GM19463 (cell line): Measurements from ENCODE around the gene POTEC.
"Not testable (repeated sequence)": the region's sequence is repeated elsewhere in the genome, so short reads cannot be mapped to it uniquely, and the experiment has no call there.

Experiments used
- ATAC-seq: cut with Tn5 transposase; IDR thresholded peaks from one replicate; pipeline ENCODE4 v1.9.1; 2021; ENCODE audit warnings: mild to moderate bottlenecking, moderate library complexity; ENCODE audit not compliant: unreplicated experiment

The POTEC gene

DNA sequence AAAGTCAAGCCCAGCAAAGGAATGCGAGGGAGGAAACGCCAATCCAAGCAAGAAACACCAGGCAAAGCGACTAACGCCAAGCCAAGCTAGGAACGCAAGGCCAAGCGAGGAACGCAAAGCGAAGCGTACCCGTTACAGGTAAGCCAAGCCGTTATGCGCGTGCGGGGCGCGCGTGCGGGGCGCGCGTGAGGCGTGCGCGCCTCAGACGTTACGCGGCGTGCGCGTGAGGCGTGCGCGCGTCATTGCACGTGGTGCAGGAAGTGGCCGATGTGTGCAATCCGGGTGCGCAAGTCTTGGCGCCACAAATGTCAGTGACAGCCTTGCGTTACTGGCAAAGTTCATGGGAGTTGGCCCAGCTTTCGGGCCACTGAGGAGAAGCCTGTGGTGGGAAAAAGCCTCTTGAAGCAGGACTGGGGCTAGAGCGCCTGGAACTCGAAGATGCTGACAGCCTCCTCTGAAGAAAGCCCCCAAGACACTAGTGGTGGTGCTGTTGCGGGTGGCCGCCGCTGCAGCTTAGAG lies at the start of gene POTEC:
TSS of gene POTEC (minus strand) at position 155 of the 519 bp plus-strand sequence. CDS start 454 bp downstream, outside the sequence.
- not testable (repeated sequence) for ATAC-seq

DNA sequence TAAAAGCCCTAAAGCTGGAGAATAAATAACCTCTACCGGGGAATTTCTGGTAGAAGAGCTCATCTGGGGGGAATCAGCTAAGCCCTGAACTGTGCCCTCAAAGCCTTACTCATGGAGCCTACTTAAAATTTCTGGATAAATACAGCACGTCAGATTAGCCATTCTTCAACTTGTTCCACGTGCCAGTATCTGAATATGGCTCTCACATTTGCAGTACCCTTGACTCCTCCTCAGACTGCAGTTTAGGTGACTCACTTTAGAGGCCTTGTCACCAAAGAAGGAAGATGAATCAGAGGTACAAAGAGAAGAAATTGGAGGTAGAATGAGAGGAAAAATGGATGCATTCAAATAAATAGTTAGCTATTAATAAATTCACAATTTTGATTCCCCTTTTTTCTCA lies 34.6 kb upstream of the POTEC start:
- ATAC-seq: no peak

DNA sequence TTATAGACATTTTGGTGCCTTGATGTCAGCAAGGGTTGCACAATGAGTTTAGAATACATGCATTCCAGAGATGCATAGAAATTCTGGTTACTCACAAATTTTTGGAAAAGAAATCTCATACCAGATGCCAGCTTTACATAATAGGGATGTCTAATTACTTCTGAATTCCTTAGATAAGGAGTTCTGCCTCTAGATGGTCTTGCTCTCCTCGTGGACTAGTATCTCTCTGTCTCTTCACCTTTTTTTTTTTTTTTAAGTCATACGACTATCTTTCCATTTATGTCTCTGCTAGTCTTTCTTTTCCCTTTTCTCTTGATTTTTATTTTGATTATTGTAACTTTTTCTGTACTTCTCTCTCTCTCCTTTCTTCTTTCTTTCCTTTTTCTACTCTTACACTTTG lies 16.1 kb upstream of the POTEC start:
- ATAC-seq: not testable (repeated sequence)

DNA sequence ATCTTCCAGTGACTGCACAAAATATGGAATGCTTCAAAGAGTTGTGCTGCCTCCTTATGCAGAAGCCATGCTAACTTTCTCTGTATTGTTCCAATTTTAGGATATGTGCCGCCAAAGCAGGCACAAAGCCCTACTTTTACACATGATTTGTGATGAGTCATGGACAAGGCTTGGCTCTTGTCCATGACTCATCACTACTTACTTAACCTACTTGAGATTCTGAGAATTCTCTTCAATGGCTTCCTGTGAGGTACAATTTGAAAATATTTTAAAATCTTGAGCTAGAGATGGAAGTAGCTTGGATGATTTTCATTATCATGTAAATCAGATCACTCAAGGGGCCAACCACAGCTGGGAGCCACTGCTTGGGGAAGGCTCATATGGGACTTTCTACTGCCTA lies 11.7 kb downstream of the POTEC start:
- ATAC-seq: not testable (repeated sequence)

DNA sequence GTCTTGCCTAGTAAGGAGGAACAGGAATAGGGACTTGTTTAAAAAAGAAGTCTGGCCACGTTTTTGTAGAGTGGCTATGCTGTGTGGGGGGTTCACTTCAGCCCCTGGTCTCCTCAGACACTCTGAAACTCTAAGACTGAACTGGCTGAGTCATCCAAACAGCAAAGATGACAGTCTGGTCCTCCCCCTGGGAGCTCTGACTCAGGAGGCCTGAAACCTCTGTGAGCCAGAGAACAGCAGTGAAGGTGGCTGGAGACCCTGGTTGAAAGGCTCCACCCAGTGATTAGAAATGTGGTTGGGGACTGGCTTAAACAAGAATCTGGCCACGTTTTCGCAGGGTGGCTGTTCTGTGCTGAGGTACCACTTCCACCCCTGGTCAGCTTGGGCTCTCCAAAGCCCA lies 32.7 kb downstream of the POTEC start:
- ATAC-seq: not testable (repeated sequence)

DNA sequence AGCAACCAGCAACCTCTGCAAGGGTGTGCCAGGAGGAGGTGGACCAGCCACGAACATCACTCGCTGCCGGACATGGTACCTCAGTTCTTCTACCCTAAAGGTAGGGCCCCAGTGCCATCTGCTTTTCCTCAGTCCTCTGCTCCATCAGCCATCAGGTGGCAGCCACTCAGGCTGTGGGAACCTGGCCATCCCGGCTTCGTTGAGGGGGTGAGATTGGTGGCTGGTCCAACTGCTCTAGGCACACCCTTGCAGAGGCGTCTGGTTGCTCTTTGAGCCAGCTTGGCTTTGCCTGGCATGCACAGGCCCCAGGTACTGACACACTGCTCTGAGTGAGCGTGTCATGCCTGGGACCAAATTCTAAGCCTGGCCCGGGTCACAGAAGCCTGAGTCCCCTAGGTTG lies 39.7 kb downstream of the POTEC start:
- not testable (repeated sequence) for ATAC-seq

DNA sequence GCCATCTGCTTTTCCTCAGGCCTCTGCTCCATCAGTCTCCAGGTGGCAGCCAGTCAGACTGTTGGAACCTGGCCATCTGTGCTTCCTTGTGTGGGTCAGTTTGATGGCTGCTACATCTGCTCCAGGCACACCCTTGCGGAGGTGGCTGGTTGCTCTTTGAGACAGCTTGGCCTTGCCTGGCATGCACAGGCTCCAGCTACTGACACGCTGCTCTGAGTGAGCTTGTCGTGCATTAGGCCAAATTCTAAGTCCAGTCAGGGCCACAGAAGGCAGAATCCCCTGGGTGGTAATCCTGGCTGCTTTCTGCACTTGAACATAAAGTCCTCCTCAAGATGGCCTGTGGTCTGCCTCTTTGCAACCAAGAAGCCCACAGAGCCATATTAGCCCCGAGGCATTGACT lies 41.5 kb downstream of the POTEC start:
- ATAC-seq: not testable (repeated sequence)

DNA sequence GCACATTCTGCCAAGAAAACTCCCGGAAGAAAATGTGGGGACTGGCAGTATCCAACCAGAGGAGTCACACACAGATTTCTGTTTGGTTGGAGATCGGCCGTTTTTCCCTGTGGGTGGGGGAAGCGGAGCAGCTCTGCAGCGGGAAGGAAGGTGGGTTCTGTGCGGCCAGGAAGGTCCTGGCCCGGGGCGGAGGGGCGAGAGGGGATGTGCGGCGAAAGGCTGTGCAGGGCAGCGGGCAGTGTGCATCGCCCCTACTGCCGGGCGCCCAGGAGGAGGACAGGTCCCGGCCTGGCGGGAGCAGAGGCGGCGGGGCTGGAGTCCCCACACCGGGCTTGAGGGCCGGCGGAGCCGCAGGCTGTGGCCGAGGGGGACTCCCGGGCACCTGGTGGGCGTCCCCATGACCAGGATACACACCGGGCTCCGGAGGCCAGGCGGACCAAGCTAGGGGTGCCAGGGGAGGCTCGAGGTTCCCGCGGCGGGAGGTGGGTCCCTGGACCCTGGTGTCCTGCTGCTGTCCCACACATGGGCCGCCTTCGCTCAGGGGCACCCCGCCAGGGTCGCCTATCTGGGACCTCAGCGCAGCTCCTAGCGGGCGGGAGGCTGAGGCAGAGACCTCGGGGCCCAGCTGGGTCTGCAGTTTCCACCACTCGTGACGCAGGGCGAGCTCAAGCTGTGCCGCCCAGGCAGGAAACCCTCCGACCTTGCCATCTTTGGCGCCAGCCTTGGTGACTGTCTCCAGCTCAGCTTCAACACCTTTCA lies 54.0 kb downstream of the POTEC start:
- ATAC-seq: not testable (repeated sequence)

DNA sequence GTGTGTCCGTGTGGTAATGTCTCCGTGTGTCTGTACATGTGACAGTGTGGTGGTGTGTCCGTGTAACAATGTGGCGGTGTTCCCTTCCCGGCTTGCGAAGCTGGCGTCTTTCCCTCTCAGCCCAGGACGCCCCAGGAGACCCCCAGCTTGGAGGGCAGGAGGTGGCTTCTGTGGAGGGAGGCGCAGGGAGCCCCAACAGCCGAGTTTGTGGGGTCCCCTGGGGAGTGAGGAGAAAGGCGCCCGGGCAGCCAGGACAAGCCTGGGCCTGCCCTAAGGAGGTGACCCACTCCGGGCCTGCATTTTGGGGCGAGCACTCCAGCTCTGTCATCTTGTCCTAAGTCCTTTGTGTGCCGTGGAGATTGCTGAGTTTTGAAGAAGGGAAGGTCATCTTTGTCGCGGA lies 54.6 kb downstream of the POTEC start:
- ATAC-seq: not testable (repeated sequence)

DNA sequence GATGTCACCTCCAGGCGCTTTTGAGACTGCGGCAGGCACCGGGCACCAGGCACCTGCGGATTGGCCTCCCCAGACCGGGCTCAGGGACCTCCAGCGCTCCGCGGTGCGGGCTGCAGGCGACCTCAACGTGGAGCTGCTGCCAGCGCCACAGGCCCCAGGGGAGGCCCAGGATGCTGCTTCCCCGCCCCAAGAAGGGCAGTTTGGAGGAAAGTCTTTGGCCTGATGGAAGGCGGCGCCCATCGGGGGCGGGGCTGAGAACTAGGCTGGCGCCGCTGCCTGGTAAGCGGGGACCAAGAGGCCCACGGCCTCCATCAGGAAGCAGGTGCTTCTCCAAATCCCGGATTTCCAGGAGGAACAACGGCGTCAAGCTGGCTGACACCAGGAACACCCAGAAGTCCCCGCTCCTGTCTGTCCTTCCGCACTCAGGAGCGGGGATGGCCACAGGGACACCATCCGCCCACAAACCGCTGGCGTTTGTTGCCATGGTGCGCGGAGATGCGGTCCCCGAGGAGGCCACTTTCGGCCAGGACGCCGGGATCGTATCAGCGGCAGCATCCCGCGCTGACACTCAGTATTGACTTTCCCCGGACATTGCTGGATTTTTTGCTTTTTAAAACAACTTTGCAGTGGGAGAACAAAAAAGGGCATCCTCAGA lies 56.3 kb downstream of the POTEC start:
- not testable (repeated sequence) for ATAC-seq

DNA sequence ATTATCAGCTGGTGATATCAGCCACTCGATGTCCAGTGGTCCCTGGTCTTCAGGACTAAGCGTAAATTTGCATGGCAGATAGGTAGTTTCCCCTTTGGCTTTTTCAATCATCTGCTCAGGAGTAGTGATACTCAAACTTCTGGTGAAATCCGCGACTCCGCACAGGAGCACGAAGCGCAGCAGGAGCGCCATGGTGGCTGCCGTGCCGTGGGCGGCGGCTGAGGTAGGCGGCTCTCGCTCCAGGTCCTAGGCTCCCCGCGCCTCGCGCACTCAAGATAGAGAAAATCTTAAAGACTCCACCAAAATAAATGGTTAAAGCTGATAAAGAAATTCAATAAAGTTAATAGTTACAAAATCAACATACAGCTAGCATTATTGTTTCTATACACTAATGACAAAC lies 64.3 kb downstream of the POTEC start:
- not testable (repeated sequence) for ATAC-seq

DNA sequence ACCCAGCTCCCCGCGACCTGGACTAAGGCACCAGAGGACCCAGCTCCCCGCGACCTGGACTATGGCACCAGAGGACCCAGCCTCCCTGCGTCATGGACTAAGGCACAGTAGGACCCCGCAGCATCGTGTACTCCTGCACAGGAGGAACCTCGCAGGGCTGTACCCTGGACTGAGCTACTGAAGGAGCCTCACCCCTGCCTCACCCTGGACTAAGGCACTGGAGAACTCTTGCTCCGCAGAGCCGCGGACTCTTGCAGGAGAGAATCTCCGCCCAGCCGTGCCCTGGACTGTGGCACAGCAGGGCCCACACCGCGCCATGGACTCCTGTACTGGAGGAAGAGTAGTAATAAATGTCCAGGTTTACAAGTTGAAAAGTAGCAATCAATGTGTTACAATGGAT lies 67.9 kb downstream of the POTEC start:
- not testable (repeated sequence) for ATAC-seq

DNA sequence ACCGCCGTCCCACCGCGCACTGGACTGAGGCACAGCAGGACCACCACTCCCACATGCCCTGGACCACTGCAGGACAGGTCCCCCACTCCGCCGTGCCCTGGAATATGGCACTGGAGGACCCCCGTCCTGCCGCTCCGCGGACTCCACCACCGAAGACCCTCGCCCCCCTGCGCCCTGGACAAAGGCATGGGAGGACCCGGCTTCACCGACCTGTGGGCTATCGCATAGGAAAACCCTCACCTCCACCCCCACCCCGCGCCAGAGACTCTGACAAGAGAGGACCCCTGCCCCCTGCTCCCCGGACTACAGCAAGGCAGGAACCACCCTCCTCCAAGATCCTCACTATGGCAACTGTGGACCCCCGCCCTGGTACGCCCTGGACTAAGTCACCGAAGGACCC lies 68.6 kb downstream of the POTEC start:
- not testable (repeated sequence) for ATAC-seq

DNA sequence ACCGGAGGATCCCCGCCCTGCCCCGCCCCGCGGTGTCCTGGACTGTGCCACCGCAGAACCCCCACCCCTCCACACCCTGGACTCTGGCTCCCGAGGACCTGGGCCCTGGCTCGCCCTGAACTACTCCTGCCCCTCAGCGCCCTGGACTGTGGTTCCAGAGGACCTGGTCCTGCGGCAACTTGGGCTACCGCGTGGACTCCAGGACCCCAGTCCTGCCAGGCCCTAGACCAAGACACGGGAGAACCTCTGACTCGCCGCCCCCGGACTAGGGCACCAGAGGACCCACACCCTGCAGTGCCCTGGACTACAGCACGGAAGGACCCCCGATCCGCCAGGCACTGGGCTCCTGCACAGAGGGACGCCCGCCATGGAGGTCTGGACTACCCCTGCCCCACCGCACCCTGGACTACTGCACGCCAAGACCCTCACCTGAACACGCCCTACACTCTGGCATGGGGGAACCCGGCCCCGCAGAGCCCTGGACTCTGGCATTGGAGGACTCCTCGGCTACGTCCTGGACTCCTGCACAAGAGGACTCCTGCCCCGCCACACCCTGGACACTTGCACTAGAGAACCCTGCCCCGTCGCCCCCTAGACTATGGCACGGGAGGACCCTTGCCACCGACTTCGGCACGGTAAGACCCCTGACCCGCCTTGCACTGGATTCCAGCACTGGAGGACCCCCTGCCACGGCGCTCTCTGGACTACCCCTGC lies 69.2 kb downstream of the POTEC start:
- not testable (repeated sequence) for ATAC-seq

DNA sequence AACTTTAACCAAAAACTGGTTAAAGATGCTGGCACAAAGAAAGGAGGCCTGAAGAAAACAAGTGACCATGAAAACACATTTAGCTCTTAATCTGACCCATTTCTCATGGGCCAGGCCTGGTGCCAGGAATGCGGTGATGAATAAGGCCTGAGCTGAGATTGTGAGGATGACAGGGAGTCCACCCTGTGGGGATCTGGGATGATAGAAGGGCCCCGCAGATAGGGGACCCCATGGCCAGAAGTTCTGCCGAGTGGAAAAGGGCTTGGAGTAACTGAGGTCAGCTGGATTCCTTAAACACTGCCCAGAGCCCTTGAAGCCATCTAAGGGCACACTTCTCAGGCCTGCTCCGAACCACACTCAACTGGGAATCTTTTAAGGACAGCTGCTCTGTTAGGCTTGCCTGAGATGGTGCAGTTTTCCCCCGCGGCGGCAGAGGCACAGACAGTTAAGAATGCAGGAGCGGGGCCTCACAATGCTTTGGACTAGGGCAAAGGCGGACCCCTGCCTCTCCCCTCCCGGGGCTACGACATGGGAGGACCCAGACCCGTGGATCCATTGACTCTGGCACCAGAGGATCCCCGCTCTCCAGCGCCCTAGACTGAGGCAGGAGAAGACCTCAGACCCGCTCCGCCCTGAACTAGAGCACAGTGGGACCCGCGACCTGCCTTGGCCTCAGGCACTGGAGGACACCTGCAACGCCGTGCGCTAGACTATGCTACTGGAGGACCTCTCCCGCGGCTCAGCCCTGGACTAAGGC lies 70.0 kb downstream of the POTEC start:
- not testable (repeated sequence) for ATAC-seq

DNA sequence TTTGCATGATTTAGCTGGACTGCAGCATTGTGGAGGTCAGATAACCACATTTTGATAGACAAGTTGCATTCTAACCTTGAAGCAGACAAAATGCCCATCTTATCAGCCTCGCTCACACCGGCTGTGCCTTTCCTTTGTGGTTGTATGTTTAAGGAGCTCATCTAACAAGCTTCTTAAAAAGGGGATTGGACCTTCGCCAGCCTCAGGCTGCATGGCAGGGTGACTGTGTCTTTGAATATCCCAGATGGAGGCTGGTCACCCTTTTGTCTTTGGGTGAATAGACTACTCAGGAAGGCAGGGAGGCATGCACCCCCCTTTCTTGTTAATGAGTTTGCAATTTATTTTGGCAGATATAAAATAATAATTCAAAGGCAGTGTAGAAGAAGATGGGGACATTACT lies 72.1 kb downstream of the POTEC start:
- ATAC-seq: not testable (repeated sequence)

DNA sequence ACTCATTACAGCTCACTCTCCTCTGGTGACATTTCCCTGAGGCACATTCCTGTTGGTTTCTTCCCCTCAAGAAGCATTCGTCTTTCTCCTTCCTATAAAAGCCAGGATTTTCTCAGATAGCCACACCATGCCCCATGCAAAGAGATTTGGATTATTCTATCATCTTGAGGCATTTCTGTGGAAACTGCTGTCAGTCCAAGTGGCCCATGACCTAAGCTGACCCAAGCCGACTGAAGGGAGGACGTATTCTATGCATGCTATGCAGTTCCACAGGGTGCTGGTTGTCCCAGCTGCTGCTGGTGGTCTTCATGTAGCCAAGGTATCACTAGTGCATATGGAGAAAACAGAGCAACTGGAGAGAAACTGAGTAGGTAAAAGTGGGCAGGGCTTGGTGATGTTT lies 73.0 kb downstream of the POTEC start:
- ATAC-seq: not testable (repeated sequence)

DNA sequence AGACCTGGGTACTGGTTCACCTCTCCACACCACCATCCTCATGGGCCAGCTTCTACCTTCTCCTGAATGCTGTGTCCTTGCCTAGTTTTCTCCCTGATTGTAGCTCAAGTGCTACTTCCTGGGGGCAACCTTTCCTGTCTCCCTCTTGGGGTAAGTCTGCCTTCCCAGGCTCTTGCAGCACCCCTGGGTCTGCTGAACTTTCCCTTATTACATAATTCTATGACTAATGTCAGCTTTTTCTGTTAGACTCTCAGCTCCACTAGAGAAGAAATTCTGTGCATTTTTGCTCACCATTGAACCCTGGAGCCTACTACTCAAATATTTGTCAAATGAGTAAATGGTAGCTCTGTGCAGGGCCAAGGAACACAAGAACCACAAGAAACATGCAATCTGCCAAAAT lies 73.4 kb downstream of the POTEC start:
- ATAC-seq: not testable (repeated sequence)

DNA sequence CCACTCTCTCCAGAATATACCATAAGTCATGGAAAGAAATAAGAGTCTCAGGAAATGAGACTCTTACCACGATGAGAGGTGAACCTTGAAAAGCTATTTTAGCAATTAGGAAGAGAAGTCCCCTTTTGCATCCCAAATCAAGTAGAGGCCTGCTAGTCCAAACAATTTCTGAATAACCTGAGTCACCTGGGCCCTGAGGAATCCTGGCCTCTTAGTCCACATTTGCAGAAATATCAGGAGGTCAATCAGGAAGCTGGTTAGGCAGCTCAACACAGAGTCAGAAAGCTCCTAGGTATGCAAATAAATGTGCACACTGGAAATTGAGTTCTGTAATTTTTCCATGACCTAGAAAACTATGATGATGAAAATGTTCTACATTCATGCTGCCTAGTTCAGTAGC lies 77.4 kb downstream of the POTEC start:
- ATAC-seq: not testable (repeated sequence)
